Effector CD4-positive, alpha-beta T cell (primary cell): Measurements from ENCODE around the gene IGF2BP2.

ENCODE experiments used
- DNase-seq: peaks from one replicate; pipeline ENCODE4 v3.0.0-alpha.2; 2020

IGF2BP2 gene

GRCh38 chr3:185632996-185633395, 191.8 kb downstream of the IGF2BP2 start:
- no peak for DNase-seq

GRCh38 chr3:185631508-185632206, 193.2 kb downstream of the IGF2BP2 start:
- DNase-seq, result no peak

DNA sequence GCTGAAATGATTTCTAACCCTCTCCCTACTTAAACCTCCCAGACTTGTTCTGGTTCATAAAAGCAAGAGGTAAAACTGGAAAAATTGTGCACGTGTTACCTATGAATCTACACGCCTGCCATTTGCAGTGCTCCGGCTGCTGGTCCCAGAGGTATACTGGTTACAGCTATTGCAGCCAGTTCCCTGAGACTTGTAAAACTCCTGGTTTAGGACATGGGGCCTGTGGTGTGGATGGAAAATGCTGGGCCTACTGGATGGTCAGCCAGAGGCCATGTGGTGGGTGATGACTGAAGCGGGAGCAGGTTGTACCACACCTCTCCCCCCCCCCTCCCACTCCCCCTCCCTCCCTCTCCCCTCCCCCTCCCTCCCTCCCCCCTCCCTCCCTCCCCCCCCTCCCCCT, 193.7 kb downstream of the IGF2BP2 start:
- no peak for DNase-seq

DNA sequence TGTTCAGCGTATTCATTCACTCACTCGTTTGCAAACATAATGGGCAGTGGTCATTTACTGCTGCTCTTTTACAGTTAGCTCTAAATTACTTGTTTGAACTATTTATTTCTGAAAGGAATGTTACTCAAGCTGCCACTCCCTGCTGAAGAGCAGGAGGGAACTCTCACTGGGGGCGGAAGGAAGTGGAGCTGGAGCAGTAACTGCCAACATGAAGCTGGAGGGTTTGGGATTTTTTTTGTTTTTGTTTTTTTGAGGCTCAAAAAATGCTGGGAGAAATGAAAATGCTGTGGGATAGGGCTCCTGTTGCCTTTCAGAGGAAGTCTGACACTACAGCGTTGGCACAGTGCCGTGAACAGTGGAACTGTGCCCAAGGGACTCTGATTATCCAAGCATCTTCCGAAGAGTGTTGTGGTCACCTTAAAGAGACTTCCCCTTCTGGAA, 194.6 kb downstream of the IGF2BP2 start:
- no peak for DNase-seq

DNA sequence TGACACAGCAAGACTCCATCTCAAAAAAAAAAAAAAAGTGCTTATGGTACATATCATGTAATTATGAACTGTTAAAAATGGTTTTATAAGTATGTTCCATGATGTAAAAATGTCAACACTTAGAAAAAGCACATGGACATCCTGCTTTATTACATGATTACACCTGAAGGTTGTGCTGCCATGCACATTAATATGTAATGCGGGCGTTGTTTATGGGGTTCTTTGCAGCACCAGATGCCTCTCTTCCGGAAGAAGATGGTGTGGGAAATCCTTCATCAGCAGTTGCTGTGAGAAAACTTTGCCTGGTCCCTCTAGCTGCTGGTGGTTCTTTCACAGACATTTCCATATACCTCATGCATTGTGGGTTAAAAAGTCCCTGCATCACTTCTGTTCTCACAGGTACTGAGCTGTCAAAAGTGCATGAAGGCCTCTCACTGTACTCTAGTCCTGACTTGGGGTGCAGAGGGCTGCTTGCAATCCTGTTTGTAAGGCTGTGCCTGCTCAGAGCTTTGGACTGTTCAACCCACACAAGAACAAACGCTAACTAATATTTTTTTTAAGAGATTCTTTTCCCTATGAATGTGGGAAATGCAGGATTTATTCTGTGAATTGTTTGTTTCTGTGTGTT, 195.2 kb downstream of the IGF2BP2 start:
- DNase-seq, result no peak

DNA sequence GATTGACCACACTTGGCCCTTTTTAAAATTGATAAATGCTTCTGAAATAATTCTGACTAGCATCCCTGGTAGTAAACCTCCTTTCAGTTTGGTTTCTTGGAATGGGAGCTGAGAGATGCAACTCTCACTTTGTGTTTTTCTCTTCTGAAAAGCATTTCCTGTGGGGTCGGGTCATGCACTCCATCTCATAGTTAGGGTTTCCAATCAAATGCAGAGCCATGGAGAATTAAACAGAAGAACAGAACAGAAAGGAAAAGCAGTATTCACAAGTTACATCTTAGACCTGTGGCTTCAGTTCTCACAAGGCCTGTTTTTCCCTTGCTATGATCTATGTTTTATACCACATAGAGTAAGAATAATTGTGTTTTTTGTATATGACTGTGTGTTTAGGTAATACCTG, 199.1 kb downstream of the IGF2BP2 start:
- DNase-seq, result no peak

- DNase-seq, result no peak
Measured at GRCh38 chr3:185623939-185624665, 200.7 kb downstream of the IGF2BP2 start.

GRCh38 chr3:185613016-185613415, 211.8 kb downstream of the IGF2BP2 start:
- no peak for DNase-seq

GRCh38 chr3:185606196-185606595, 218.6 kb downstream of the IGF2BP2 start:
- no peak for DNase-seq

- no peak for DNase-seq
Measured at GRCh38 chr3:185605566-185605965, 219.3 kb downstream of the IGF2BP2 start.

GRCh38 chr3:185595526-185595925, 229.3 kb downstream of the IGF2BP2 start:
- no peak for DNase-seq

- no peak for DNase-seq
Measured at GRCh38 chr3:185594073-185594472, 230.8 kb downstream of the IGF2BP2 start.
